Vagina (tissue), 2 donors: Measurements from ENCODE around the gene KCNA2.

Experiments
- POLR2A ChIP-seq, 2 donors: fragments of 450-650 bp; IDR thresholded peaks; one replicate each; pipeline ENCODE4 v1.6.1; 2017; ENCODE audit warnings: antibody characterized with exemption in 2 of 2, mild to moderate bottlenecking in 2 of 2, moderate library complexity in 2 of 2
- TF ChIP-seq, protein P1 (sequence below), 3 experiments: fragments of 450-650 bp in 2 of 3; fragments of 200-600 bp in 1 of 3; sonication (generic) in 1 of 3; IDR thresholded peaks; one replicate each; pipeline ENCODE4 v1.5.1; 2017 to 2019; ENCODE audit warnings: antibody characterized with exemption in 3 of 3, mild to moderate bottlenecking in 2 of 3, moderate library complexity in 2 of 3

- TF ChIP-seq, protein P1, sequence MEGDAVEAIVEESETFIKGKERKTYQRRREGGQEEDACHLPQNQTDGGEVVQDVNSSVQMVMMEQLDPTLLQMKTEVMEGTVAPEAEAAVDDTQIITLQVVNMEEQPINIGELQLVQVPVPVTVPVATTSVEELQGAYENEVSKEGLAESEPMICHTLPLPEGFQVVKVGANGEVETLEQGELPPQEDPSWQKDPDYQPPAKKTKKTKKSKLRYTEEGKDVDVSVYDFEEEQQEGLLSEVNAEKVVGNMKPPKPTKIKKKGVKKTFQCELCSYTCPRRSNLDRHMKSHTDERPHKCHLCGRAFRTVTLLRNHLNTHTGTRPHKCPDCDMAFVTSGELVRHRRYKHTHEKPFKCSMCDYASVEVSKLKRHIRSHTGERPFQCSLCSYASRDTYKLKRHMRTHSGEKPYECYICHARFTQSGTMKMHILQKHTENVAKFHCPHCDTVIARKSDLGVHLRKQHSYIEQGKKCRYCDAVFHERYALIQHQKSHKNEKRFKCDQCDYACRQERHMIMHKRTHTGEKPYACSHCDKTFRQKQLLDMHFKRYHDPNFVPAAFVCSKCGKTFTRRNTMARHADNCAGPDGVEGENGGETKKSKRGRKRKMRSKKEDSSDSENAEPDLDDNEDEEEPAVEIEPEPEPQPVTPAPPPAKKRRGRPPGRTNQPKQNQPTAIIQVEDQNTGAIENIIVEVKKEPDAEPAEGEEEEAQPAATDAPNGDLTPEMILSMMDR (IDR thresholded peaks at IDR 0.05): no peak
- no peak for TF ChIP-seq POLR2A (IDR thresholded peaks at IDR 0.05)
Observed at GRCh38 chr1:110548381-110548780, 57.8 kb downstream of the KCNA2 start.
